GM21423 (cell line): Measurements from ENCODE around the gene TRAK1.

Experiments used
- ATAC-seq: cut with Tn5 transposase; IDR thresholded peaks from one replicate; pipeline ENCODE4 v1.9.1; 2021; ENCODE audit warnings: mild to moderate bottlenecking, moderate library complexity; ENCODE audit not compliant: unreplicated experiment

TRAK1 gene

GRCh38 chr3:42270561-42270960 lies 179.4 kb downstream of the TRAK1 start:
- ATAC-seq, result no peak

DNA sequence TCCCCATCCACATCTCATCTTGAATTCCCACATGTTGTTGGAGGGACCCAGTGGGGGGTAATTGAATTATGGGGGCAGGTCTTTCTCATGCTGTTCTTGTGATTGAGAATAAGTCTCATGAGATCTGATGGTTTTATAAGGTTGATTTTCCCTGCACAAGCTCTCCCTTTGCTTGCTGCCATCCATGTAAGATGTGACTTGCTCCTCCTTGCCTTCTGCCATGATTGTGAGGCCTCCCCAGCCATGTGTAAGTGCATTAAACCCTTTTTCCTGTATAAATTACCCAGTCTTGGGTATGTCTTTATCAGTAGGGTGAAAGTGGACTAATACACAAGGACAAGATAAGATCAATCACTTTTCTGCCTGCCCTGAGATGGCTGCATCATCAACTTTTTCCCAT lies 180.6 kb downstream of the TRAK1 start:
- no peak for ATAC-seq

DNA sequence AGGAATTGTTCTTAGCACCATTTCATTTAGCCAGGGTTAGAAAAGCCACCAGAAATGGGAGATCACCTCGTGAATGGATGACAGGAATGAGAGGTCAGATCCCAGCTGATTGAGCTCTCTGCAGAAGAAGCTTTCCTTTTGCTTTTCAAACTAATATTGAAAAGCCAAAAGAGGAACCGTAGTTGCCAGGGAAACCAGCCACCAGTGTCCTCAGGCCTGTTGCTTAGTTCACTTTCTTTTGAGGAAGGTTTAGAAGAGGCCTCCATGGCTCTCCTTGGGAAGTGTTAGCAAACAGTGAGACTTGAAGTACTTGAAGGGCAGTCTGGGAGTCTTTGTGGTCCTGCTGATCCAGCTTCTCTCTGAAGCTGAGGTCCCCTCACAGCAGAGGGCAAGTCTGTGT lies 182.2 kb downstream of the TRAK1 start:
- ATAC-seq, result no peak

DNA sequence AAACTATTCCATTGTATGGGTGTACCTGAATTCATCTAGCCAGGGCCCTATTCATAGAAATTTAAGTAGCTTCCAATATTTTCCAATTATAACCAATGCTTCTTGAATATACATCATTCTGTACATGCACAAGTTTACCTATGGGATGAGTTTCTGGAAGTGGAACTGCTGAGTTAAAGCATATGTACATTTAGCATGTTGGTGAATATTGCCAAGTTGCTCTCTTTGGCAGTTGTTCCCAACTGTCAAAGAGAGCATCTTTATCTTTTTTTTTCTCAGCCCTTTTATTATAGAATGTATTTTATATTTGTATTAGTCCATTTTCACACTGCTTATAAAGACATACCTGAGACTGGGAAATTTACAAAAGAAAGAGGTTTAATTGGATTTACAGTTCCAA lies 183.1 kb downstream of the TRAK1 start:
- ATAC-seq, result no peak

GRCh38 chr3:42275217-42275616 lies 184.1 kb downstream of the TRAK1 start:
- no peak for ATAC-seq
